Stomach (tissue), 9 donors: ENCODE results near the gene BST2. TPM values are rescaled to one million over a fixed set of nuclear protein-coding genes. Genes with fewer than 3 reads are reported as not detected.
A peak's percentile ranks its signal among the peaks of the same experiment; 100 is the strongest.

Source experiments
- DNase-seq, 2 donors: peaks; one replicate each; pipeline versions ENCODE4 v3.0.0 to v3.0.0-alpha.2; 2013 to 2019
- H3K27ac ChIP-seq, 5 donors: fragments of 200-600 bp in 4 of 5; sonication (generic) in 4 of 5; one replicate each; pipeline ENCODE4 v1.5.1; 2013 to 2019; ENCODE audit warnings: mild to moderate bottlenecking in 1 of 5, moderate library complexity in 1 of 5
- H3K27me3 ChIP-seq, 3 donors: fragments of 200-600 bp; sonication (generic); one replicate each; pipeline ENCODE4 v1.5.1; 2017 to 2019; ENCODE audit warnings: mixed run types in 1 of 3
- H3K36me3 ChIP-seq, 4 donors: fragments of 200-600 bp; sonication (generic); 1 replicate in 3 of 4; 2 replicates in 1 of 4; pipeline ENCODE4 v1.5.1; 2016 to 2019
- H3K4me1 ChIP-seq, 4 donors: fragments of 200-600 bp; sonication (generic); one replicate each; pipeline ENCODE4 v1.5.1; 2016 to 2019
- H3K4me3 ChIP-seq, 4 donors: fragments of 200-600 bp; sonication (generic) in 3 of 4; one replicate each; pipeline ENCODE4 v1.5.1; 2016 to 2019; ENCODE audit warnings: mild to moderate bottlenecking in 1 of 4
- H3K9me3 ChIP-seq, 4 donors: fragments of 200-600 bp; sonication (generic); one replicate each; pipeline ENCODE4 v1.5.1; 2016 to 2019
- EP300 ChIP-seq: sonication (generic); formaldehyde crosslinking; IDR thresholded peaks from one replicate; pipeline ENCODE4 v1.6.1; 2017; ENCODE audit warnings: antibody characterized with exemption
- POLR2A ChIP-seq, 4 donors: fragments of 450-650 bp; IDR thresholded peaks; one replicate each; pipeline ENCODE4 v1.6.1; 2016; ENCODE audit warnings: antibody characterized with exemption in 4 of 4, control low read depth in 2 of 4, mild to moderate bottlenecking in 1 of 4, moderate library complexity in 1 of 4
- POLR2AphosphoS5 ChIP-seq, 3 donors: sonication (generic); formaldehyde crosslinking; IDR thresholded peaks; one replicate each; pipeline ENCODE4 v1.6.1; 2016; ENCODE audit warnings: antibody characterized with exemption in 3 of 3
- WGBS, 5 donors: extraction: QIAGEN DNeasy Blood & Tissue Kit in 3 of 5; methylation state at CpG; one replicate each; pipeline versions ENCODE4 v1.1.5 to v1.1.7; 2013 to 2018; 5-methylcytosine and 5-hydroxymethylcytosine counted together
- intact Hi-C: fragments of 100-400 bp; cut with DNase I; formaldehyde crosslinking; loops from one replicate; pipeline ENCODE4 v1.15.1; 2023; ENCODE audit warnings: low total_unique reads
- polyA plus RNA-seq, 3 donors: library from polyadenylated mRNA; stranded (reverse); fragments of 200-250 nt; gene quantifications; one replicate each; pipeline ENCODE4 v1.2.3, GENCODE V29; 2013
- total RNA-seq, 5 donors: library from RNA; depleted of rRNA; stranded (reverse); fragments of >200 nt; gene quantifications; one replicate each; pipeline versions ENCODE4 v1.1.0 to v1.2.3, GENCODE V29; 2014 to 2016
- TF ChIP-seq, protein P1 (sequence below), 7 experiments: fragments of 450-650 bp in 4 of 7; fragments of 200-600 bp in 3 of 7; sonication (generic) in 3 of 7; IDR thresholded peaks; one replicate each; pipeline ENCODE4 v1.5.1; 2016 to 2019; ENCODE audit warnings: antibody characterized with exemption in 7 of 7, control low read depth in 2 of 7, mild to moderate bottlenecking in 1 of 7
- donor health status: healthy with polysubstance abuse.
- donor health status: Bipolar disorder and iron deficiency.
- donor health status: healthy.

The BST2 gene
- total and polyA plus RNA-seq, 8 donors = 6.4 to 182 (median 48.8) TPM

DNA sequence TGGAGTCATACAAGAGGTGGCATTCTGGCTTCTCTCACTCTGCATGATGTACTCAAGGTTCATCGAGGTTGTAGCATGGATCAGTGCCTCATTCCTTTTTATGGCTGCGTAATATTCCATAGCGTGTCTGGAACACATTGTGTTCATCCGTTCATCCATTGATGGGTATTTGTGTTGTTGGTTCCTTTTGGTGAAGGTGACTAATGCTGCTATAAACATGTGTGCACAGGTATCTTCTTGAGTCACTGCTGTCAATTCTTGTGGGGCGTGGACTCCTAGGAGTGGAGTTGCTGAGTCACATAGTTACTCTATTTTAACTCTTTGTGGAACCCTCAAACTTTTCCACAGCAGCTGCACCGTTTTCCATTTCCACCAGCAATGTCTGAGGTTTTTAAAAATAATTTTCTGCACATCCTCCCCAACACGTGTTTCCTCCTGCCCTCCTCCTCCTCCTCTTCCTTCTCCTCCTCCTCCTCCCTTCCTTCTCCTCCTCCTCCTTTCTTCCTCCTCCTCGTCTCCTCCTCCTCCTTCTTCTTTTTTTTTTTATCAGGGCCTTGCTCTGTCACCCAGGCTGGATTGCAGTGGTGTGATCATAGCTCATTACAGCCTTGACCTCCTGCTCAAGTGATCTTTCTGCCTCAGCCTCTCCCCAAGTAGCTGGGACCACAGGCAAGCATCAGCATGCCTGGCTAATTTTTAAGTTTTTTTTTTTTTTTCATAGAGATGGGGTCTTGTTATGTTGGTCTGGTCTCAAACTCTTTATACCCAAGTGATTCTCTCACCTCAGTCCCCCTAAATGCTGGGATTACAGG lies 45.0 kb upstream of the BST2 start:
- H3K4me1 ChIP-seq = peaks cover 14 to 29% (median 22%) of the 10 kb centered on the region in 4 donors
- no peak overlapping the region for H3K27ac ChIP-seq
- peaks cover 9 to 63% (median 19%) of the 10 kb centered on the region in 3 donors for H3K27me3 ChIP-seq
- no peaks in the 10 kb centered on the region for H3K9me3 ChIP-seq
- 56 to 65% (median 60%) methylated on average over 7 to 8 of the region's 8 CpGs for WGBS, 5 donors
- no peak for TF ChIP-seq POLR2A (IDR thresholded peaks at IDR 0.05)
- TF ChIP-seq, protein P1, sequence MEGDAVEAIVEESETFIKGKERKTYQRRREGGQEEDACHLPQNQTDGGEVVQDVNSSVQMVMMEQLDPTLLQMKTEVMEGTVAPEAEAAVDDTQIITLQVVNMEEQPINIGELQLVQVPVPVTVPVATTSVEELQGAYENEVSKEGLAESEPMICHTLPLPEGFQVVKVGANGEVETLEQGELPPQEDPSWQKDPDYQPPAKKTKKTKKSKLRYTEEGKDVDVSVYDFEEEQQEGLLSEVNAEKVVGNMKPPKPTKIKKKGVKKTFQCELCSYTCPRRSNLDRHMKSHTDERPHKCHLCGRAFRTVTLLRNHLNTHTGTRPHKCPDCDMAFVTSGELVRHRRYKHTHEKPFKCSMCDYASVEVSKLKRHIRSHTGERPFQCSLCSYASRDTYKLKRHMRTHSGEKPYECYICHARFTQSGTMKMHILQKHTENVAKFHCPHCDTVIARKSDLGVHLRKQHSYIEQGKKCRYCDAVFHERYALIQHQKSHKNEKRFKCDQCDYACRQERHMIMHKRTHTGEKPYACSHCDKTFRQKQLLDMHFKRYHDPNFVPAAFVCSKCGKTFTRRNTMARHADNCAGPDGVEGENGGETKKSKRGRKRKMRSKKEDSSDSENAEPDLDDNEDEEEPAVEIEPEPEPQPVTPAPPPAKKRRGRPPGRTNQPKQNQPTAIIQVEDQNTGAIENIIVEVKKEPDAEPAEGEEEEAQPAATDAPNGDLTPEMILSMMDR (IDR thresholded peaks at IDR 0.05) = no peak
- no peak for TF ChIP-seq POLR2AphosphoS5 (IDR thresholded peaks at IDR 0.05)
- TF ChIP-seq EP300 = no peak
- no peak overlapping the region for H3K4me3 ChIP-seq
- no peak for DNase-seq
- H3K36me3 ChIP-seq = no peaks in the 10 kb centered on the region
- intact Hi-C loops = no loop called here

DNA sequence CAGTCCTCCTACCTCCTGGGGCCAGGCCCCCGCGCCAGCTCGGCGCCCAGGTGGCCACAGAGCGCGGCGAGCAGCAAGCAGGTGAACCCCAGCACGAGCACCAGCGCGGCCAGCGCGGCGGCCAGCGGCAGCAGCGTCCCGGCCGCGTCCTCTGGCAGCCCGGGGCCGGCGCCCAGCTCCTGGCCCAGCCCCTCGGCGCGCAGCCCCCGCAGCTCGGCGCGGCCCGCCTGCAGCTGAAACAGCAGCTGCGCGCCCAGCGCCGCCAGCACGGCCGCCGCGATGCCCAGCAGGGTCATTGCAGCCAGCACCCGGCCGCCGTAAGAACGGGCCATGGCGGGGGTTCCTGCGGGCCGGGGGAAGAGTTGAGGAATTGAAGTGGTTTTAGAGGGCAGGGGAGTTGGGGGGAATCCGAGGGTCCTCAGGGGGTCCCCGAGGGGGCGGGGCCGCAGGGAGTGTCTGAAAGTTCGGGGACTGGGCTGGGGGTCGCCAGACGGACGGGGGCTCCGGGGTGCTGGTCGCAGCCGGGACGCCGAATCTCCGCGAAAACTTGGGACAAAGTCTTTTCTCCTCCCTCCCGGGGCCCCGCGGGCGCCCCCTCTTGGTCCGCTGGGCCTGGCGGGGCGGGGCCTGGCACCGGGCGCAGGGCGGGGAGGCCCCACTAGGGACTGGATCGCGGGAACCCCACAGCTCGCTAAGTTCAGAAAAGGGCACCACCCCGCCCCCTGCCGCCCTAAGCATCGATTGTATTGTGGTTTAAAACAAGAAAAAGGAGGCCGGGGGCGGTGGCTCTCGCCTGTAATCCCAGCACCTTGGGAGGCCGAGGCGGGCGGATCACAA lies 42.9 kb upstream of the BST2 start, which contains the start of gene TMEM221:
Gene TMEM221, minus strand, starts transcription at position 538 of the 837 bp plus-strand sequence. Its CDS starts 206 bp downstream, at position 332.
- peaks cover 0 to 41% (median 5%) of the 10 kb centered on the region in 3 donors for H3K27me3 ChIP-seq
- WGBS, 5 donors = 1 to 3% (median 1%) methylated on average over 53 to 81 of the region's 81 CpGs
- intact Hi-C loops = no loop called here
- peak within 1 kb of the TSS; percentile 50 to 57 (median 54) for H3K4me3 ChIP-seq
- H3K27ac ChIP-seq = peak within 1 kb of the TSS in 1 of 5 donors; percentile 42
- peak; percentile 47 to 73 for DNase-seq
- no peak for TF ChIP-seq POLR2AphosphoS5 (IDR thresholded peaks at IDR 0.05)
- TF ChIP-seq, protein P1 (IDR thresholded peaks at IDR 0.05) = peak in 3 of 7 experiments; percentile 21 to 48 (median 24)
- TF ChIP-seq EP300 = no peak
- H3K4me1 ChIP-seq = peaks cover 12 to 18% (median 14%) of the 10 kb centered on the region in 4 donors
- no peaks in the 10 kb centered on the region for H3K36me3 ChIP-seq
- H3K9me3 ChIP-seq = no peaks in the 10 kb centered on the region

DNA sequence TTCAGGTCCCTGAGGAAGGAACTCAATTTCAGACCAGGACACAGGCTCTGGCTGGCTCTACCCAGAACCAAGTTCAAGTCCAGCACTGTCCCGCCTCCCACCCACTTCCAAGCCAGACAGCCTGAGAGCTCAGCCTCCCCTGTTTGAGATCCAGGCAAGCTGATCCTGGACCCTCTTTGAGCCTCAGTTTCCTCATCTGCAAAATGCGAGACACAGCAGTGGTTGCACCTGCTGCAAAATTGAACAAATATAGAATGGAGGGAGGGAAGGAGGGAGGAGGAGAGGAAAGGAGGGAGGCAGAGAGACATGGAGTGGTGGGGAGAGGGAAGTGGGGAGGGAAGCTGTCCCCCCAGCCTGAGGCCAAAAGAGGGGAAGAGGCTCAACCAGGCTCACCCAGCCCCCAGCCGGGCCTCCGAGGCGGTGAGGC lies 42.3 kb upstream of the BST2 start:
- WGBS, 5 donors = 28 to 67% (median 31%) methylated on average over 2 to 5 of the region's 5 CpGs
- H3K27me3 ChIP-seq = peaks cover 0 to 38% (median 5%) of the 10 kb centered on the region in 3 donors
- H3K9me3 ChIP-seq = no peaks in the 10 kb centered on the region
- DNase-seq = no peak
- no peak for TF ChIP-seq POLR2A (IDR thresholded peaks at IDR 0.05)
- no peak for TF ChIP-seq EP300
- TF ChIP-seq, protein P1 (IDR thresholded peaks at IDR 0.05) = no peak
- no peak for TF ChIP-seq POLR2AphosphoS5 (IDR thresholded peaks at IDR 0.05)
- no peaks in the 10 kb centered on the region for H3K36me3 ChIP-seq
- intact Hi-C loops = no loop called here
- peak overlapping the region; percentile 50 to 57 (median 54) for H3K4me3 ChIP-seq
- peak overlapping the region in 1 of 5 donors; percentile 42 for H3K27ac ChIP-seq
- peaks cover 9 to 15% (median 14%) of the 10 kb centered on the region in 4 donors for H3K4me1 ChIP-seq

DNA sequence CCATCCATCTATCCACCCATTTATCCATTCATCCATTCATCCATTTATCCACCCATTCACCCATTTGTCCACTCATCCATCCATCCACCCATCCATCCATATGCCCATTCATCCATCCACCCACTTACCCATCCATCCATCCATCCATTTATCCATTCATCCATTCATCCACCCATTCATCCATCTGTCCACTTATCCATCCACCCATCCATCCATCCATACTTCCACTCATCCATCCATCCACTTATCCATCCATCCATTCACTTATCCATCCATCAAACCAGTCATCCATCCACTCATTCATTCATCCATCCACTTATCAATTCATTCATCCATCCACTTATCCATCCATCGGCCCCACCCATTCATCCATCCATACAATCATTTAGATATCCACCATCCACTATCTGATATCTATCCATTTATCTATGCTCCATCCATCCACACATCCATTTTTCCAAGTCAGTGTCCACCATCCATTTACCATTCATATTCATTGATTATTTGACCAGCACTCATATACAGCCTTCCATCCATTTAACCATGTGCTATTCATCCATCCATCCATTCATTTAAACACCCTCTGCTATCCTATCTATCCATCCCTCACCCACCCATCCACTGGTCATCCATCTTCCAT lies 40.2 kb upstream of the BST2 start:
- intact Hi-C loops = no loop called here

More for the DNA sequence above, 40.2 kb upstream of the BST2 start:
- no peak for DNase-seq
- TF ChIP-seq, protein P1 (IDR thresholded peaks at IDR 0.05) = no peak
- TF ChIP-seq POLR2A (IDR thresholded peaks at IDR 0.05) (no peak), POLR2AphosphoS5 (IDR thresholded peaks at IDR 0.05) (no peak), EP300 (no peak)
- peaks cover 0 to 32% (median 5%) of the 10 kb centered on the region in 3 donors for H3K27me3 ChIP-seq
- WGBS, 5 donors = 91 to 98% (median 97%) methylated on average over 1 of the region's 1 CpG
- peaks cover 0 to 3% (median 0%) of the 10 kb centered on the region in 4 donors for H3K9me3 ChIP-seq
- no peak overlapping the region for H3K27ac ChIP-seq
- no peaks in the 10 kb centered on the region for H3K36me3 ChIP-seq
- no peak overlapping the region for H3K4me3 ChIP-seq
- H3K4me1 ChIP-seq = peaks cover 9 to 15% (median 14%) of the 10 kb centered on the region in 4 donors
